Mesothelial cell of epicardium (in vitro differentiated cells): ENCODE results near the gene GID8. TPM values are rescaled to one million over a fixed set of nuclear protein-coding genes. Genes with fewer than 3 reads are reported as not detected.

Experiments used
- DNase-seq, 2 experiments: peaks; one replicate each; pipeline ENCODE4 v3.0.0; 2021; ENCODE audit warnings: low spot score in 2 of 2; ENCODE audit not compliant: unreplicated experiment in 2 of 2
- H3K27ac Mint-ChIP-seq: 2 replicates; pipeline ENCODE4 v1.8.0; 2021; ENCODE audit warnings: mixed read lengths
- H3K27me3 Mint-ChIP-seq: 2 replicates; pipeline ENCODE4 v1.8.0; 2021; ENCODE audit warnings: low read depth, mixed read lengths
- H3K36me3 Mint-ChIP-seq: 2 replicates; pipeline ENCODE4 v1.8.0; 2021; ENCODE audit warnings: mixed read lengths
- H3K4me1 Mint-ChIP-seq: 2 replicates; pipeline ENCODE4 v1.8.0; 2021; ENCODE audit warnings: mixed read lengths
- H3K4me3 Mint-ChIP-seq: 2 replicates; pipeline ENCODE4 v1.8.0; 2021; ENCODE audit warnings: mild to moderate bottlenecking, moderate library complexity, mixed read lengths
- H3K9me3 Mint-ChIP-seq: 2 replicates; pipeline ENCODE4 v1.8.0; 2021; ENCODE audit warnings: mixed read lengths
- CTCF ChIP-seq: fragments of 200-600 bp; sonication (generic); IDR thresholded peaks from one replicate; pipeline ENCODE4 v1.5.0; 2021; ENCODE audit warnings: antibody characterized with exemption; ENCODE audit not compliant: unreplicated experiment
- total RNA-seq: library from RNA; stranded (reverse); gene quantifications from 3 replicates; pipeline ENCODE4 v1.2.1, GENCODE V29; 2021

The GID8 gene
- total RNA-seq, 1 donor from 2014 or later, result 57.9 TPM

DNA sequence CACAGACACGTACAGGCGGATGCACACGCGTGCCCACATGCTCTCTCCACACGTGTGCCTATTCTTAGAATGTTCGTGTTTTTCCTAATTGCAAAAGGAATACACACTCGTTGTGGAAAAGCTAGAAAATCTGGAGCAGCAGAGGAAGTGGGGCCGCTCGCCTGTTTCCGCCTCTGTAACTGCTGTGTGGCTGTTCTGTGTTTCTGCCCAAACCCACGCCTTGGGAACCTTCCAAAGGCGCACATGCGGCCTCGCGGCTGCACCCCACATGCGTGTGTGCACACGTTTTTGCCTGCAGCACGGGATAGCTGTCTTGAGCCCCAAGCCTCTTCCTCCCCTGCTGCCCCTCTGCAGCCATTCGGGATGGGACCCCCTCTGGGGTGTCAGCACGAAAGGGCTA, 26.8 kb downstream of the GID8 start:
- Mint-ChIP-seq H3K27me3 (peaks cover 4% of the 10 kb centered on the region), H3K4me1 (peaks cover 4% of the 10 kb centered on the region), H3K27ac (no peak overlapping the region), H3K4me3 (no peak overlapping the region), H3K36me3 (no peaks in the 10 kb centered on the region), H3K9me3 (no peaks in the 10 kb centered on the region)
- no peak for DNase-seq
- TF ChIP-seq CTCF, result no peak

DNA sequence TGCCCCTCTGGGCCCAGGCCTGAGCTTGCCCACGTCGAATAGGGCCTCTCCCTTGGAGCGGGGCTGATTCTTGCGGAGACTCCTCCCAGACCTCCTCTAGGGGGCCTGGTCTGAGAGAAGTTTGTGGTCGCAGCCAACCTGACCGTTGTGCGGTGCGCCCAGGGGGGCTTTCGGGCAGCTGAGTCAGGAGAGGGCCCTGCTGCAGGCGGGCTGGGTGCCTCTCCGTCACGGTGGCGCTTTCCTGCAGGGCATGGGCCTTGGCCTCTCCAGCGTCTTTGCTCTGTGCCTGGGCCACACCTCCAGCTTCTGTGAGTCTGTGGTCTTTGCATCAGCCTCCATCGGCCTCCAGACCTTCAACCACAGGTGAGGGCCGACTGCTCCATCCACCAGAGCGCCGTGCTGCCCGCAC, 27.4 kb downstream of the GID8 start:
- no peaks in the 10 kb centered on the region for H3K36me3 Mint-ChIP-seq
- no peak for DNase-seq
- H3K9me3 Mint-ChIP-seq, result no peaks in the 10 kb centered on the region
- peaks cover 4% of the 10 kb centered on the region for H3K4me1 Mint-ChIP-seq
- peaks cover 8% of the 10 kb centered on the region for H3K27me3 Mint-ChIP-seq
- H3K27ac Mint-ChIP-seq, result no peak overlapping the region
- no peak overlapping the region for H3K4me3 Mint-ChIP-seq
- no peak for TF ChIP-seq CTCF

GRCh38 chr20:62966212-62967148, 28.5 kb downstream of the GID8 start:
- no peak for DNase-seq

GRCh38 chr20:62967149-62967501, 29.2 kb downstream of the GID8 start:
- TF ChIP-seq CTCF, result no peak
- Mint-ChIP-seq H3K4me3 (no peak overlapping the region), H3K27ac (no peak overlapping the region), H3K4me1 (peaks cover 1% of the 10 kb centered on the region), H3K9me3 (no peaks in the 10 kb centered on the region), H3K27me3 (peaks cover 19% of the 10 kb centered on the region), H3K36me3 (no peaks in the 10 kb centered on the region)
- DNase-seq, result no peak

More at GRCh38 chr20:62966212-62967148, 28.5 kb downstream of the GID8 start:
- H3K27me3 Mint-ChIP-seq, result peaks cover 13% of the 10 kb centered on the region
- no peak for TF ChIP-seq CTCF
- H3K36me3 Mint-ChIP-seq, result no peaks in the 10 kb centered on the region
- no peak overlapping the region for H3K27ac Mint-ChIP-seq
- no peaks in the 10 kb centered on the region for H3K9me3 Mint-ChIP-seq
- H3K4me1 Mint-ChIP-seq, result peaks cover 4% of the 10 kb centered on the region
- H3K4me3 Mint-ChIP-seq, result no peak overlapping the region

- H3K27ac Mint-ChIP-seq, result no peak overlapping the region
- no peak for DNase-seq
- H3K4me1 Mint-ChIP-seq, result peaks cover 3% of the 10 kb centered on the region
- H3K27me3 Mint-ChIP-seq, result peaks cover 26% of the 10 kb centered on the region
- no peak for TF ChIP-seq CTCF
- H3K9me3 Mint-ChIP-seq, result no peaks in the 10 kb centered on the region
- no peaks in the 10 kb centered on the region for H3K36me3 Mint-ChIP-seq
- H3K4me3 Mint-ChIP-seq, result no peak overlapping the region
Measured at GRCh38 chr20:62967628-62968351, 29.8 kb downstream of the GID8 start.
